NCI-H2227 (cell line): ENCODE measurements around the gene CDH4.
A peak's percentile ranks its signal among the peaks of the same experiment; 100 is the strongest.

Source experiments
- DNase-seq: peaks from one replicate; lab custom pipeline; 2025; ENCODE audit not compliant: unreplicated experiment; lab: John Stamatoyannopoulos, UW

Gene CDH4

DNA sequence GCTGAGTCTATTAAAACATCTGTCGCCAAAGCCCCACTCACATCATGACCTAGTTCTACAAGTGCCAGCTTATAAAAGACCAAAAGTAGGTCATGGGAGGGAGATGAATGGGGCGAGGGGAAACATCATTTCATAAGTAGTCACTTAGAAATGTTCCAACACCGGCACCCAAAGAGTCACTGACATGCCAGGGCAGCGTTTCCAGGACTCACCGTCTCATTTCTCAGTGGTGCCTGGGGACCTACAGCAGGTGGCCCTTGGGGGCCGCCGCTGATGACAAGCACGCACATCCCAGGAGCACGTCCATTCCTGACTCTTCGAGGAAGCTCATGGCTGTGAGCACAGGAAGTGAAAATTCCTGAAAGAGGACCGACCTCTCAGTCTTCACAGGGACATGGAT, 260.4 kb downstream of the CDH4 start:
- DNase-seq: no peak

DNA sequence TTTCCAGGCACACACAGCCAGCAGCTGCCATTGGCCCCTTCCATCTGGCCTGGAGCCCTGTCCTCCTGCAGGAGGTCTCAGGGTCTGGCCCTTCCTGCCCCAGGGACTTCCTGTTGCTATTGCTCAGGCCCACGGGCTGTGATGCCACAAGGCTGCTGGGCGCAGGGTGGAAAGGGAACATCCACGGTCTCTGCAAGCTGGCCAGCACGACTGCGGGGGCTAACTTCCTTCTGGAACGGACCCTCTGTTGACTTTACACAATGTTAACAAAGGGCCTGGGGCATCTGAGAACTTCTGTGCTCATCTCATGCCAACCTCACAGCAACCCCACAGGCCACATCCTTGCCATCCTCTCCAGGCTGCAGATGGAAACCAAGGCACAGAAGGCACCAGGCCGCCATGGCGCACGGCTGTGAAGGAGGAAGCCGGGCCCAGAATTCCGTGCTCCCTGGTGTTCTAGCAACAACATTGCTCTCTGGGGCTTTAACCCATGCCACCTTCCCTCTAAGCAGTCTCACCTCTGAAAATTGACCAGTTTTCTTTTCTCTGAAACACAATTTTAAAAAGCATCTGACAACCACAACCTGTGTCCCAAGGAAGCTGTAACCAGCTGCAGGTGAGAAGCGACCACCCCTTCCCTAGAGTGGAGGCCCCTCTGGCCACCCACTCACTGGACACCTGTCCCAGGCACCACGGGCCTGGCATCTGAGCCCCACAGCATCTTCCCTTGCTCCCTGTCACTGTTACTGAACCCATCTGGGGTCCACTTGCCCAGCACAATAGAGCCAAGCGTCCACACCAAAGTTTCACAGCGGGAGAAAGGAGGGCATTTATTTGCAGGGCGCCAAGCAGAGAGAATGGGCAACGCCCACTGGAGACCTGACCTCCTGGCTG, 261.3 kb downstream of the CDH4 start:
- peak; percentile 44 for DNase-seq

DNA sequence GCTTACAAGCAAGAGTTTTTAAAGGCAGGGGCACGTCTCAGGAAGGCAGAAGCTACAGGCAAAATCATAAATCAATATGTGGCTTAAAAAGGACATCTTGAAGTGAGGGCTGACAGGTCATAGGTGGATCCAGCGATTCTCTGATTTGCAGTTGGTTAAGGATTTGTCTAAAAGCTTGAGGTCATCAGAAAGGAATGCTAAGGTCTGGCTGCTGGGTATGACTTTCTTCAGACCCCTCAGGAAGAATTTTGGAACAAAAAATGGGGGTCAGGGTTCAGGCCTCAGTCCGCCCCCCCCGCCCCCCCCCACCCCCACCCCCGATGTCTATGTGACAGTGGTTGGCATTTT, 261.9 kb downstream of the CDH4 start:
- no peak for DNase-seq

DNA sequence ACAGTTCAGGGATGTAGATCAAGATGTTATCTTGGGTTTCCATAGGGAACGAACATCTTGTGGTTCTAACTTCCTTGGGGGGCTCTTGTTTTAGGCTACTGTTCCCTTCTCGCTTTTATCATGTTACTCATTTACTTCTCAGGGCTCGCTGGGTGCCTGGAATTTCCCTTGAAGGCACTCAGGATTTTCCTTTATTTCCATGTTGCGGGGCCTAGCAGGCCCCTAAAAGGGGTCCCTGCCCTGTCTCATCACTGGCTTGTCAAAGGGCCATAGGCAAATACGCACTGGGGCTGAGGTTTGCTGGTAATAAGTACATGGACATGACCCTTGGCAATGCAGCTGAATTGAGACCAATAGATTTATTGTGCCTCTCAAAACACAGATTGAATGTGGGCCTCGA, 262.3 kb downstream of the CDH4 start:
- DNase-seq: no peak

DNA sequence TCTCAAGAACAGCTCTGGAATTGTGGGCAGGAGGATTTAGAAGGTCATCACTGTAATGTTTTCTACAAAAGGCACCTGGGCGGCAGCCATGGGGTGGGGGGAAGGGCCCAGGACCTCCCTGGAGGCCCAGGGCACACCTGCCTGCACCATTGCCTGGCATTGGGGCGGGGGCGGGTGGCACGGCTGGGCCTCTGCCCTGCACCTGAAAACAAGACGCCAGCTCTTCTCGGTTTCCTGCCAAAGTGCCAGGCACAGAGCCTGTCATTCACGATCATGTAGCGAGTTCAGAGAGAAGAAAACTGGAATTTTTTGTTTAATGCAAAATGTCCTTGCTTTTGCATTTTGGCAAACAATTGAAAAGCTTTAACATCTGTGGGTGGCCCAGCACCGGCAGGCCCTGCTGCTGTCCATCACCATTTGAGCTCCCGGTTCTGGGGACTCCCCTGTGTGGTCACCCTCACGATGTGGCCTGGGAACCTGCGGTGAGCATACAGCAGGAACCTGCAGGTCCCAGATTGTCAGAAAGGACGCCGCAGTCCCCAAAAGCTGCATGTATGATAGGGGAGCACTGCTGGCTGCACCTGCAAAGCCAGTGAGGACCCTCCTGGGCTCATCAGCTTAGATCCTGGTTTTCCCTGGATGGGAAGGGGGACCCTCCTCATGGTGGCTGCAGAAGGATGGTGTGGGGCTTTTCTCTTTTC, 262.9 kb downstream of the CDH4 start:
- no peak for DNase-seq

DNA sequence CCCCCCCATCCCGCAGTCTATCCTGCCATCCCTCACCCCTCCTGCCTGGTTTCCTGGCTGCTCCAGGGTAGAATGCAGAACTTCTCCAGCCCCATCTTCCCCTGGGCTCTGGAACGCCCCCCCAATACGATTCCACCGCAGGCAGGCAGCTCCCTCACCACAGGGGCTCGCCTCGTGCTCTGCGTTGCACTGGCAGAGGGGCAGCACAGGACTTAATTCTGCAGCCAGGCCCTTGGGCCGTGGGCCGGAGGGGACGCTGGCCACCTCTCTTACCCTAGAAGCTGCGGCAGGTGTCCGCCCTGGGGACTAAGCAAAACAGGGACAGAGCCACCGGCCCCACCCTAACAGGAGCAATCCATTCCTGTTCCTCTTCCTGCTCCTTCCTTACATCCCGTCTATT, 263.9 kb downstream of the CDH4 start:
- DNase-seq: no peak

DNA sequence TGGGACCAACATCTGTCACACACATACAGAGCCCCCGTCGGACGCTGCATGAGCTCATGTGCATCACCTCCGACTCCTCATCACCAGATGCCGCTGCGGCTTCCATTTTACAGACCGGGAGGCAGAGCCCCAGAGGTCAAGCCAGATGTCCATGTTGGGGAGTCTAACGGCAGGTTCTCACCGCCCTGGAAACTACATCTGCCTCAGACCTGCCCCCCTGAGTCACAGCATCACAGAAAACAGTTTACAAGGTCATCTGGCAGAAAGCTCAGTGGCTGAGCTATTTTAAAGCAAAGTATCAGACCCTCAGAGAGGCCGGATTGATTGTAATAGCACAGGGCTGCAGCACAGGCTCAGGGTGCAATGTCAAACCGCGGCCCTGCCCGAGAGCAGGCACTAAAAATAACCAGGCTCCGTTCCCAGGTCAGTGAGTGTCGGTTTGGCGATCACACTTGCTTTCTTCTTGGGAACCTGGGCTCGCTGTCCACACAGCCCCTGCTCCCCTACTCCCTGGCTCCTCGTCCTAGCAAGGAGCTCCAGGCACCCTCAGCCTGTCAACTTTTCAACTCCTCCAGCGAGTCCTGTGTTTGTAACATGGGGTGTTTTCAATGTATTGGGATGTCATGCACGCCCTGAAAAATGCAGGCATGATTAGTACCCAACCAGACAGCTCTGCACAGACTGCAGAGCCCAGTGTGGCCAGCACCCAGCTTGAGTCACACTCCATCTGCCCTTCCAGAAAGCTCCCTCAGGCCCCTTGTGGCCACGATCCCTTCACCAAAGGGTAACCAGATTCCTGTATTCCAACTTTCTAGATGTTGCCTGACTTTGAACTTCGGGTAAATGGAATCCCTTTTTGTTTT, 264.5 kb downstream of the CDH4 start:
- no peak for DNase-seq

DNA sequence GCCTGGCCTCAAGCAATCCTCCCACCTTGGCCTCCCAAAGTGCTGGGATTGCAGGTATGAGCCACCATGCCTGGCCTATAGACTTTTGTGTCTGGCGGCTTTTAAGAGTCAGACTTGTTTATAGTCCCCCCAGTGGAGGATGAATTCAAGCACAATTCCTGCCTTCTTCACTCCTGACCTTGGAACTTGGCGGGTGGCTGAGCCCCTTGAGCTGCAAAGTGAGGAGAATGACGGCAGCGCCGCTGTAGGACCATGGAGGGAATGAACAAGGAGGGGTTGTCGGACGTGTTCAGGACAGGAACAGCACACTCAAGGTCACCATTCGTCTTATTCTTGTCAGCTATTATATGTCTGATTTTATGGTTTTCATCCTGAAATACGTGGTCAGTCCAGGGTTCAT, 265.4 kb downstream of the CDH4 start:
- DNase-seq: no peak

DNA sequence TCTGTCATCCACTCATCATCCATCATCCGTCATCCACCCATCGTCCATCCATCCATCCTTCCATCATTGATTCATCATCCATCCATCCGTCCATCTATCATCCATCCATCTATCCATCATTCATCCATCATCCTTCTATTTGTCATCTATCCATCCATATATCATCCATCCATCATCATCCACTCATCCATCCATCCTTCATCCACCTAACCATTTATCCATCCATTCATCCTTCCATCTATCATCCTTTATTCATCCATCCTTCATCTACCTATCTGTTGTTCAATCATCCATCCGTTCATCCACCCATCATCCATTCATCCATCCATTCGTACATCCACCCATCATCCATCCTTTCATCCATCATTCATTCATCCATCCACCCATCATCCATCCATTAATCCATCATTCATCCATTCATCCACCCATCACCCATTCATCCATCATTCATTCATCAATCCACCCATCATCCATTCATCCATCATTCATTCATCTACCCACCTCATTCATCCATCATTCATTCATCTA, 266.4 kb downstream of the CDH4 start:
- no peak for DNase-seq

DNA sequence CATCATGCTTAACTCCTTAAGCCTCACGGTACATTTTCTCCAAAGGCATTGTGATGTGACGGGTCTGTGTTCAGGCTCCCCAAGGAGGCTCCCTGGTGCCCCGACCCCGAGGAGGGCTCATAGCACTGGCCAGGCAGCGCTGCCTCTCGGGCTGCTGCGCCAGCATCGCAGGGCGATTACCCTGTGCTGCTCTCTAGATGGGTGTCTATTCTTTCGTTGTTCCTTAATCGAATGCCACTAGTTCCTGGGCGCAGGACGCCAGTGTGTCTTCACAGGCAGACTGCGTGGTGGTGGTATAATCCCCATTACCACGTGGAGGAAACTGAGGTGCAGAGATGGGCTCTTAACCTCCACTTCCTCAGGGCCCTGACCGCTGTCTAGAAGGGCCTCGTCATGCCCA, 267.4 kb downstream of the CDH4 start:
- no peak for DNase-seq

DNA sequence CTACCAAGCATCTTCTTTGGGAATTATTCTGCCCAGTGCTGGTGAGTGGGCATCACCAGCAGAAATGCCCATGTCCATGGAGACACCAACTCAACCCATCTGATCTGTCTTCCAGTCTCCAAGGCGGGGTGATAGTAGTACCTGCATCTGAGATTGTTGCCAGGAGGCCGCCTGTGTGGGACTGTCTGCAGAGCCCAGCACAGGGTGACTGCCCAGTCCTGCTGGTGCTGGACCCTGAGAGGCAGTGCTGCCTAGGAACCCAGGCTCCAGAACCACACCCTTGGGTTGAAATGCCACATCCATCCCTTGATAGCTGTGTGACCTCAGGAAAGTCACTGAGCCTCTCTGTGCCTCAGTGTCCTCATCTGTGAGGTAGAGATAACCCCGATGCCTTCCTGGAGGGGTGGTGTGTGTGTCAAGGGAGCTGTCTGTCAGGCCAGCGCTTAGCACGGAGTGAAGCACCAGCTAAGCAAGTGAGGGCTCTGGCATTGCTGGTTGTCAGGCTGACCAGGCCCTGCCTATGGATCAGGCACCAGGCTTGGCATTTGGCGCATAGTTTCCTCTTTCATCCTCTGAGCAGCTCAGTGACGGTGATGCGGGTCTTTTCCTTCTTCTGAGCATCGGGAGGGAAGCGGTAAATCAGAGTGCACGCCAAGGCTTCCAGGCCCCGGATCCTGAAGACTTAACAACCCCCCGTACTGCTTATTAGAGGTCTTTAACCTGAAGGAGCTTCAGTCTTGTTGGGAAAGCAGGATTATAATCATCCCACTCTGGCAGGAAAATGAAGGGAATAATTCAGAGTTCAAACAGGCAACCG, 268.2 kb downstream of the CDH4 start:
- peak; percentile 53 for DNase-seq

DNA sequence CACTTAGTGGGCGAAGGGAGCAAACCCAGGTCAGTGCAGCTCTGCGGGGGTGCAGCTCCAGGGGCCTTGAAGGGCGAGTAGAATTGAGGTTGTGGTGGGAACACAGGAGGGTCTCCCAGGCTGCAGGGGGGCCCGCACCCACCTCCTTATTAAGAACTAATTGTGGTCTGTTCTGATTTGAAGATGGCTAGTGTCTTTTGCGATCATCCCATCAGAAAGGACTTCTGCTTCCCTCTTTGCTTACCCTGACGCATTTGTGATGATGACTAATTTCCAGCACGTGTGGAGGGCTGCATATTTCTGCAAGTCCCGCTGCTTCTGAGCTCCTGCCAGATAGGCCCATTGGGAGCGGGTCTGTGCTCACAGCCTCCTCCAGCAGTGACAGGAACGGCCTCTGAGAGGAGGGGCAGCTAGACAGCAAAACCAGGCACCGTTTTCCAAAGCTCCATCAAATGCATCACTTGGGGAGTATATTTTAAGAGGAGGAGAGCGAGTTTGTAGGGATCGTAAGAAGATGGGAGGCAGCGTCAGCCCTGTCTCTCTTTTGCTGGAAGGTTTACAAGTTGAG, 268.9 kb downstream of the CDH4 start:
- DNase-seq: peak; percentile 55

DNA sequence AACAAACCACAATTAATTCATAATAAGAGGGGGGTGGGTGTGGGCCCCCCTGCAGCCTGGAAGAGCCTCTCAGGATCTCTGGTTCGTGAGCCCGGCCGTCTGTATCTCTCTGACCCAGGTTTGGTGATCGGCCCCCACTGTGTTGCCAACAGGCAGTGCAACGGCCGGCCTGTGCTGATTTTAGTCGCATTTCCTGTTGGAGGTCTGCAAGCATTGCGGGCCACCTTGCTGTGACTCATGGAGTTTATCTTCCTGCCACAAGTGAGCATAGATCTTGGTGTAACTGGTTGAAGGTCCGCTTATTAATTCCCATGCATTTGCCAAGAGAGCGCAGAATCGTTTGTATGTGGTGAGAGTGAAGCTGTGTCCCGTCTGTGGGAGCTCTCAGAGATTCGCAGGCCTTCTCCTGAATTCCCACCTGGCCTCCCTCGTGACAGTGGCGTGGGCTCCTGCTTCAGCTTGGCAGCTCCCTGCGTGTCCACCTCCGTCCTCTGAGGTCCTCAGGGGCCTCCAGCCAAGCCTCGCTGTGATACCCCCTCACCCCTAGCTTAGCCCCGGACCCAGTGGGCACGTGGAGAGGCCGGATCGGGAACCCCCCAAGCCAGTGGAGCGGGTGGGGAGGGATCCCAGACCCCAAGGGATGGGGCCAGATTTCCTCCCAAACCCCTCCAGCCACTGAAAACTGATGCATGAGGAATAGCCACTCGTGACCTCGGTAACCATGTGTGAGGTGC, 269.8 kb downstream of the CDH4 start:
- DNase-seq: no peak

DNA sequence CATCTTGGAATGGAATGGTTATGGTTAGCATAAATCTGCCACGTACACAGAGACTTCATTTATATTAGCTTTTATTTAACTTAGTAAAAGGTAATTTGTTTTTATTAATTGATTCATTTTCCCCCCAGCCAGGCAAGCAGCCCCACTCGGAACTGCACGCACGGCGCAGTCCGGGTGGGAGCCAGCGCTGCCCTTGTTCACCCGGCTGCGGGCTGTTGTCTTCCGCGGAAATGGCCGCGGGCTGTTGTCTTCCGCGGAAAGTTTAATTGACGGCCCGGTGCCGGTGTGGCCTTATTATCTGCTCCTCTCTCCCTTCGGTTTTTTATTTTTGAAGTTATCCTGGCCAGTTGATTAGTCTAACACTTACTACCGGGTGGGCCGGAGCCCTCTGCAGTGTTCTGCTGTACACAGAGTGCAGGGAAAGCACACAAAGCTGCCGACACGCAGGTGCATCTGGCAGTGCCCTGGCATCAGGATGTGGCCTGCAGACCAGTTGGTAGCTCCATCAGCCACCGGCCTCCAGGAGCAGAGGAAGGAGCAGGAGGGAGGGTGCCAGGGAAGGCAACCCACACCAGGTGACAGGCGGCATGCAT, 270.5 kb downstream of the CDH4 start:
- DNase-seq: no peak

DNA sequence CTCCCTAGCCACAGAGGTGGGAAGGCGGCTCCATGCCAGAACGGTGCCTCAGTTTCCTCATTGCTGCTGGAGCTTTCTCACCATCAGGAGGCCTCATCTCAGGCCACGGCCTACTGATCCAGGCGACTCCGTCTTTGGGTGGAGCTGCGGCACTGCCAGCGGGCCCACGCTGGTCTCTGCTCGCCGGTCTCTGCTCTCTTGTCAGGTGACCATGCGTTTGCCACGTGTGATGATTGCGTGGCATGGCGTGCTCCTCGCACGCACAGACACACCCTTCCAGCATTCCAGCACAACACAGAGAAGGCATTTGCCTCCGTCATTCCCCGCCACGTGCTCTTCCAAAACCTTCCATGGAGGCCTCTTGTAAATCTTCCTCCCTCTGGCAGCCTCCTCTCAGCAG, 271.1 kb downstream of the CDH4 start:
- no peak for DNase-seq

DNA sequence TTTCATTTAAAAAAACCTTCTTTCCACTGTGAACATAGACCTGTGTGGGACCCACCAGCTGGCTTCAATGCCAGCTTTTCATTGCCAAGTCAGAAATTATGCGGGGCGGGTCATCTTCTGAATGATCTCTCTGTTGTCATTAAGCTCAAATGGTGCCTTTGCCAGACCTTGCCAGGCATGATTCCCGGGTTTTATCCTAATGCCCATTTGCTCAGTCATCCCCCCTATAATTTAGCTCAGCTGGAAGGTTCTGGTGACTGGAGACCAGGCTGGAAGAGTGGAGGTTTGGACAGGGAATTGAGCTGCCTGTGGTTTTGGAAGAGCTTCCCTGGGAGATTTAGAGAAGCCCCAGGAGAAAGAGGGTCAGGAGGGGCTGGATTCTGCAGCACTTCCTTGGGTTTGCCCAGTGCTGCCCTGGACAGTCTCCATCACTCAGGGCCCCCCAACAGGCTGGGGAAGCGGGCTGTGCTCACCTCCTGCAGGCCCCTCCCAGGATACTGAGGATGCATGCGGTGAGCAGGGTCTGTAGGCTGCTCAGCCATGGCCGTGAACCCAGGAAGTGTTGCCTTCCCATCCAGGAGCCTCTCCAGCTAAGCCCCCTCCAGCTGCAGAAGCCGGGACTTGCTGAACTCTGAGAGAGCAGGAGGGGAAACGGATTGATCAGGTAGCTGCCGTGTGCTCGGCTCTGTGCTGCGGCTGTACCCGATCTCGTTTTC, 273.0 kb downstream of the CDH4 start:
- DNase-seq: peak; percentile 87

DNA sequence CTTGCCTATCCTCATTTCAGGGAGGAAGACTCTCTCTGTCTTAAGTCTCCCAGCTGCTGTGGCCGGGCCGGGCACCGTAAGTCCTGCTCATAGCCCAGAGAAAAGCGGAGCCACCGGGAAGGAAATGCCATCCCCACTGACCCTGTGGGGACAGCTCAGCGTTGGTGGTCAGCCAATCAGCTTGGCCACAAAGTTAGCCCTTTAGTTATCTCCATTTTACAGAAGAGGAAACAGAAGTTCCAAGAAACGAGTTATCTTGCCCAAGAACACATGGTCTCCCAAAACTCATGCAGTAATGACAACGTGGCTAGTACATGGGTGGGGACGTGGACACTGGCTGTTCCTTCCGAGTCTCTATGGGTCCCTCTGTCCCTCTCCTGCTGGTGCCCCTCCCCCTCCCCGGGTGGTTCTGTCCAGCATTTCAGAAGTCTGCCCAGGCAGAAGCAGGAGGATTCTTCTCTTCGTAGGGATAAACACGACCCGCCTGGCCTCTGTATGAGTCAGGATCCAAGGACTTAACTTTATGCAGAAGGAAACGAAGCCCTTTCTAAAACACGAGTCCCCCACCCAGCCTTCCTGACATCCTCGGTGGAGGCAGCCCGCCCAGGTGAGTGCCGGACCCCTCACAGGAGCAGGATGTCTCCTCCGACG, 273.8 kb downstream of the CDH4 start:
- no peak for DNase-seq

DNA sequence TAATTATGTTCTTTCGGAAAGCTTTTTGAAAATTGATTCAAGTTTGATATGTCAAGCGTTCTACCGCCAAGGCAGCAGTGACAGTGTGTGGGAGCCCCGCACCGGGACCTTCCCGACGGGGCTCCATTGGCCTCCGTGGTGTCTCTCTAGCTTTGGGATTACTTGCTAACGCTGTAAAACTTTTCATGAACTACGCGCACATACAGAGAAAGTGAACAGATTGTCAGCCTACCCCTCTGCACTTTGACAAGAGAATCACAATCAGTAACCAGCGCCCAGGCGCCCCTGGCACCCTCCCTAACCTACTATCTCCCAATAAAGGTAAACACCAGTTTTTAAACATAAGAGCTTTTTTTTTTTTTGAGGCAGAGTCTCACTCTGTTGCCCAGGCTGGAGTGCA, 274.8 kb downstream of the CDH4 start:
- no peak for DNase-seq
